ENCODE results near the gene SRGAP1. TPM values are rescaled to one million over a fixed set of nuclear protein-coding genes. Genes with fewer than 3 reads are reported as not detected.

The SRGAP1 gene
- total and polyA plus RNA-seq, 4 donors, result 1.8 to 12.4 (median 6.2) TPM

- no peaks in the 10 kb centered on the region for H3K9me3 ChIP-seq (ENCODE audit: control insufficient read depth in 4 of 4, insufficient read depth in 3 of 4, low read length in 3 of 4)
- no peaks in the 10 kb centered on the region for H3K27me3 ChIP-seq (ENCODE audit: control insufficient read depth in 3 of 3, insufficient read depth in 3 of 3, low read length in 2 of 3)
- no peak overlapping the region for H3K9ac ChIP-seq (ENCODE audit: insufficient read depth in 1 of 2, low read length in 2 of 2)
- peaks cover 0 to 4% (median 0%) of the 10 kb centered on the region in 4 donors for H3K36me3 ChIP-seq (ENCODE audit: control insufficient read depth in 4 of 4, insufficient read depth in 4 of 4, low read length in 4 of 4)
- DNase-seq (peak in 2 of 3 donors; percentile 22 to 25), ATAC-seq (ENCODE audit: insufficient read depth, low FRiP score) (no peak)
- 76 to 78% methylated on average over 1 of the region's 1 CpG for WGBS, 2 donors
- no peak for TF ChIP-seq CTCF (IDR thresholded peaks at IDR 0.05; ENCODE audit: control extremely low read depth, extremely low read depth)
- H3K27ac ChIP-seq (ENCODE audit: low read depth in 1 of 2, low read length in 1 of 2), result no peak overlapping the region
- no peak overlapping the region for H3K4me3 ChIP-seq
- H3K4me1 ChIP-seq (ENCODE audit: control insufficient read depth in 5 of 5, insufficient read depth in 5 of 5, low read length in 5 of 5), result peaks cover 0 to 32% (median 4%) of the 10 kb centered on the region in 5 donors
These were observed 199.7 kb downstream of the SRGAP1 start for GRCh38 chr12:64044191-64044590.

- no peak overlapping the region for H3K9ac ChIP-seq (ENCODE audit: insufficient read depth in 1 of 2, low read length in 2 of 2)
- H3K27ac ChIP-seq (ENCODE audit: low read depth in 1 of 2, low read length in 1 of 2), result no peak overlapping the region
- peaks cover 0 to 5% (median 2%) of the 10 kb centered on the region in 4 donors for H3K36me3 ChIP-seq (ENCODE audit: control insufficient read depth in 4 of 4, insufficient read depth in 4 of 4, low read length in 4 of 4)
- no peak for TF ChIP-seq CTCF (IDR thresholded peaks at IDR 0.05; ENCODE audit: control extremely low read depth, extremely low read depth)
- no peaks in the 10 kb centered on the region for H3K4me1 ChIP-seq (ENCODE audit: control insufficient read depth in 5 of 5, insufficient read depth in 5 of 5, low read length in 5 of 5)
- no peaks in the 10 kb centered on the region for H3K27me3 ChIP-seq (ENCODE audit: control insufficient read depth in 3 of 3, insufficient read depth in 3 of 3, low read length in 2 of 3)
- H3K9me3 ChIP-seq (ENCODE audit: control insufficient read depth in 4 of 4, insufficient read depth in 3 of 4, low read length in 3 of 4), result no peaks in the 10 kb centered on the region
- ATAC-seq (ENCODE audit: insufficient read depth, low FRiP score) (no peak), DNase-seq (no peak)
- 48 to 68% methylated on average over 2 of the region's 2 CpGs for WGBS, 2 donors
- H3K4me3 ChIP-seq, result no peak overlapping the region
These were observed 206.6 kb downstream of the SRGAP1 start for GRCh38 chr12:64051057-64051456.

- H3K4me3 ChIP-seq, result no peak overlapping the region
- no peaks in the 10 kb centered on the region for H3K27me3 ChIP-seq (ENCODE audit: control insufficient read depth in 3 of 3, insufficient read depth in 3 of 3, low read length in 2 of 3)
- ATAC-seq (ENCODE audit: insufficient read depth, low FRiP score) (no peak), DNase-seq (no peak)
- H3K9ac ChIP-seq (ENCODE audit: insufficient read depth in 1 of 2, low read length in 2 of 2), result no peak overlapping the region
- peaks cover 0 to 5% (median 0%) of the 10 kb centered on the region in 4 donors for H3K36me3 ChIP-seq (ENCODE audit: control insufficient read depth in 4 of 4, insufficient read depth in 4 of 4, low read length in 4 of 4)
- no peak for TF ChIP-seq CTCF (IDR thresholded peaks at IDR 0.05; ENCODE audit: control extremely low read depth, extremely low read depth)
- no peak overlapping the region for H3K27ac ChIP-seq (ENCODE audit: low read depth in 1 of 2, low read length in 1 of 2)
- H3K4me1 ChIP-seq (ENCODE audit: control insufficient read depth in 5 of 5, insufficient read depth in 5 of 5, low read length in 5 of 5), result no peaks in the 10 kb centered on the region
- WGBS, 2 donors, result 93 to 95% methylated on average over 3 of the region's 3 CpGs
- H3K9me3 ChIP-seq (ENCODE audit: control insufficient read depth in 4 of 4, insufficient read depth in 3 of 4, low read length in 3 of 4), result no peaks in the 10 kb centered on the region
These were observed 208.6 kb downstream of the SRGAP1 start for GRCh38 chr12:64053117-64053516.

GRCh38 chr12:64054079-64054520, 209.6 kb downstream of the SRGAP1 start:
- 85 to 91% methylated on average over 4 of the region's 4 CpGs for WGBS, 2 donors
- Histone ChIP-seq H3K4me1 (ENCODE audit: control insufficient read depth in 5 of 5, insufficient read depth in 5 of 5, low read length in 5 of 5) (no peaks in the 10 kb centered on the region), H3K9ac (ENCODE audit: insufficient read depth in 1 of 2, low read length in 2 of 2) (no peak overlapping the region), H3K9me3 (ENCODE audit: control insufficient read depth in 4 of 4, insufficient read depth in 3 of 4, low read length in 3 of 4) (no peaks in the 10 kb centered on the region), H3K27me3 (ENCODE audit: control insufficient read depth in 3 of 3, insufficient read depth in 3 of 3, low read length in 2 of 3) (no peaks in the 10 kb centered on the region), H3K4me3 (no peak overlapping the region), H3K36me3 (ENCODE audit: control insufficient read depth in 4 of 4, insufficient read depth in 4 of 4, low read length in 4 of 4) (peaks cover 0 to 5% (median 0%) of the 10 kb centered on the region in 4 donors), H3K27ac (ENCODE audit: low read depth in 1 of 2, low read length in 1 of 2) (no peak overlapping the region)
- DNase-seq (no peak), ATAC-seq (ENCODE audit: insufficient read depth, low FRiP score) (no peak)
- TF ChIP-seq CTCF (IDR thresholded peaks at IDR 0.05; ENCODE audit: control extremely low read depth, extremely low read depth), result no peak

Data from lung (tissue), 12 donors.